ENCODE data around the gene C19orf44. TPM values are rescaled to one million over a fixed set of nuclear protein-coding genes. Genes with fewer than 3 reads are reported as not detected.
"Not testable (repeated sequence)": the region's sequence is repeated elsewhere in the genome, so short reads cannot be mapped to it uniquely, and the experiment has no call there.

C19orf44 gene
- total RNA-seq, 6 experiments from 2014 or later: 2.9 to 4.7 (median 3.7) TPM

DNA sequence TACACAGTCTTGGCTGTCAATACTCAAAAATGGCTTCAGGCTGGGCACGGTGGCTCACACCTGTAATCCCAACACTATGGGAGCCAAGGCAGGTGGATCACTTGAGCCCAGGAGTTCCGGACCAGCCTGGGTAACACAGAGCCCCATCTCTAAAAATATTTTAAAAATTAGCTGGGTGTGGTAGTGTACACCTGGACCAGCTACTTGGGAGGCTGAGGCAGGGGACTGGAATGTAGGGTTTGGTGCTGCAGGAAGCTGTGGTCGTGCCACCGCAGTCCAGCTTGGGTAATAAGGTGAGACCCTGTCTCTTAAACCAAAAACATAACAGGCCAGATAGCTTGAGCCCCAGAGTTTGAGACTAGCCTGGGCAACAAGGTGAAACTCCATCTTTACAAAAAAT is 52.8 kb downstream of the C19orf44 start:
- Mint-ChIP-seq H3K27me3 (ENCODE audit: insufficient read depth) (peaks cover 4% of the 10 kb centered on the region), H3K4me1 (ENCODE audit: low read depth) (peaks cover 8% of the 10 kb centered on the region), H3K27ac (no peak overlapping the region), H3K4me3 (no peak overlapping the region), H3K36me3 (ENCODE audit: low read depth) (peaks cover 19% of the 10 kb centered on the region), H3K9me3 (no peaks in the 10 kb centered on the region)
- TF ChIP-seq, protein P1, sequence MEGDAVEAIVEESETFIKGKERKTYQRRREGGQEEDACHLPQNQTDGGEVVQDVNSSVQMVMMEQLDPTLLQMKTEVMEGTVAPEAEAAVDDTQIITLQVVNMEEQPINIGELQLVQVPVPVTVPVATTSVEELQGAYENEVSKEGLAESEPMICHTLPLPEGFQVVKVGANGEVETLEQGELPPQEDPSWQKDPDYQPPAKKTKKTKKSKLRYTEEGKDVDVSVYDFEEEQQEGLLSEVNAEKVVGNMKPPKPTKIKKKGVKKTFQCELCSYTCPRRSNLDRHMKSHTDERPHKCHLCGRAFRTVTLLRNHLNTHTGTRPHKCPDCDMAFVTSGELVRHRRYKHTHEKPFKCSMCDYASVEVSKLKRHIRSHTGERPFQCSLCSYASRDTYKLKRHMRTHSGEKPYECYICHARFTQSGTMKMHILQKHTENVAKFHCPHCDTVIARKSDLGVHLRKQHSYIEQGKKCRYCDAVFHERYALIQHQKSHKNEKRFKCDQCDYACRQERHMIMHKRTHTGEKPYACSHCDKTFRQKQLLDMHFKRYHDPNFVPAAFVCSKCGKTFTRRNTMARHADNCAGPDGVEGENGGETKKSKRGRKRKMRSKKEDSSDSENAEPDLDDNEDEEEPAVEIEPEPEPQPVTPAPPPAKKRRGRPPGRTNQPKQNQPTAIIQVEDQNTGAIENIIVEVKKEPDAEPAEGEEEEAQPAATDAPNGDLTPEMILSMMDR (IDR thresholded peaks at IDR 0.05): no peak
- no peak for DNase-seq

GRCh38 chr19:16551902-16552301 is 55.7 kb downstream of the C19orf44 start:
- not testable (repeated sequence) for H3K4me1 Mint-ChIP-seq (ENCODE audit: low read depth); H3K4me3 Mint-ChIP-seq; H3K27me3 Mint-ChIP-seq (ENCODE audit: insufficient read depth); H3K9me3 Mint-ChIP-seq; DNase-seq; H3K27ac Mint-ChIP-seq
- peaks cover 19% of the 10 kb centered on the region for H3K36me3 Mint-ChIP-seq (ENCODE audit: low read depth)

DNA sequence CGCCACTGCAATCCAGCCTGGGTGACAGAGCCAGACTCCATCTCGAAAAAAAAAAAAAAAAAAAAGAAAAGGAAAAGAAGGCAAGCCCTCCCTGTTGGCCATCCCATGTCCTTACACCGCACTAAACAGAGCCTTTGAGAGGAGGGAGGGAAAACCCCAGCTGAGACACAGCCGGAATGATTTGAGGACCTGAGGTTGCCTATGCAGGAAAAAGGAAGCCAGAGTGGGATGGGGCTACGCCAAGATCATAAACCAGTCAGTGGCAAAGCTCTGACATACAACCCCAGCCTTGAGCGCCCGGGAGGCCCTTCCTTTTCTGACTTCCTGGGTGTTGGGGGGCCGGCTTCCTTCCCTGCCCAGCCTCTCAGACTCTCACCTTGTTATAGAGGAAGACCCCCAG is 58.6 kb downstream of the C19orf44 start:
- Mint-ChIP-seq H3K36me3 (ENCODE audit: low read depth) (peaks cover 24% of the 10 kb centered on the region), H3K4me1 (ENCODE audit: low read depth) (no peaks in the 10 kb centered on the region), H3K27ac (no peak overlapping the region), H3K27me3 (ENCODE audit: insufficient read depth) (peaks cover 2% of the 10 kb centered on the region; the same call in 1 of the 2 replicates), H3K9me3 (no peaks in the 10 kb centered on the region), H3K4me3 (no peak overlapping the region)
- DNase-seq: no peak
- TF ChIP-seq, protein P1 (IDR thresholded peaks at IDR 0.05): no peak

DNA sequence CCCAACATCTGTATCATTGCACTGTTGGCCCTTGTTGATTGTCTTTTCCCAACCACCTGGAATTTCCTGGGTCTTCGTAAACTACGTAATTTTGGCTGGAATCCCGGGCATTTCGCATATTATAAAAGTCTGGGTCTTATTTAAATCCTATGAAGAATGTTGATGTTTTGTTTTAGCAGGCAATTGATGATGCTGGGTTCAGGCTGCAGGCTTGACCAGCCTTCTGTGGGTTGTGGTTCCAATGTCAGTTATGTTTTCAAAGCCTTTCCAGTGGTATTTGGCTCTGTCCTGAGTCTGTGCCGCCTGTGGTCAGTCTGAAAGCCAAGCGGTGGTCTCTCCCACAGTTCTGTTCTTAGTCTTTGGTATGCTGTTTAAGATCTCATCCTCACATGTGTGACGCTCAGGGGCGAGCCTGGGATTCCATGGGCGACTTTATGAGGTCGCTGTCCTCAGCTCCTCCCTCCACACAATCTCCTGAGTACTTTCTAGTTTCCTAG is 63.6 kb downstream of the C19orf44 start:
- peaks cover 28% of the 10 kb centered on the region for H3K36me3 Mint-ChIP-seq (ENCODE audit: low read depth)
- no peaks in the 10 kb centered on the region for H3K27me3 Mint-ChIP-seq (ENCODE audit: insufficient read depth)
- TF ChIP-seq, protein P1 (IDR thresholded peaks at IDR 0.05): no peak
- H3K9me3 Mint-ChIP-seq: no peaks in the 10 kb centered on the region
- H3K27ac Mint-ChIP-seq: no peak overlapping the region
- no peaks in the 10 kb centered on the region for H3K4me1 Mint-ChIP-seq (ENCODE audit: low read depth)
- DNase-seq: no peak
- H3K4me3 Mint-ChIP-seq: no peak overlapping the region

GRCh38 chr19:16561382-16561781 is 65.2 kb downstream of the C19orf44 start:
- H3K4me3 Mint-ChIP-seq: no peak overlapping the region
- no peak for DNase-seq
- peaks cover 33% of the 10 kb centered on the region for H3K36me3 Mint-ChIP-seq (ENCODE audit: low read depth)
- H3K9me3 Mint-ChIP-seq: no peaks in the 10 kb centered on the region
- TF ChIP-seq, protein P1 (IDR thresholded peaks at IDR 0.05): no peak
- no peaks in the 10 kb centered on the region for H3K4me1 Mint-ChIP-seq (ENCODE audit: low read depth)
- H3K27ac Mint-ChIP-seq: no peak overlapping the region
- no peaks in the 10 kb centered on the region for H3K27me3 Mint-ChIP-seq (ENCODE audit: insufficient read depth)

DNA sequence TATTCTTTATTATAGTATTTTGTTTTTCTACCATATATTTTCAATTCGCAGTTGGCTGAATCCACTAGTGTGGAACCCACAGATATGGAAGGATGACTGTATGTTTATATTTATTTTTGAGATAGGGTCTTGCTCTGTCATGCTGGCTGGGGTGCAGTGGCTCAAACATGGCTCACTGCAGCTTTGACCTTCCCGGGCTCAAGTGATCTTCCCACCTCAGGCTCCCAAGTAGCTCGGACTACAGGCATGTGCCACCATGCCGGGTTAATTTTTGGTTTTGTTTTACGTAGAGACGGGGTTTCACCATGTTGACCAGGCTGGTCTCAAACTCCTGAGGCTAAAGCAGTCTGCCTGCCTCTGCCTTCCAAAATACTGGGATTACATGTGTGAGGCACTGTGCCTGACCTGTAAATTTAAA is 66.4 kb downstream of the C19orf44 start:
- peaks cover 38% of the 10 kb centered on the region for H3K36me3 Mint-ChIP-seq (ENCODE audit: low read depth)
- H3K27ac Mint-ChIP-seq: no peak overlapping the region
- TF ChIP-seq, protein P1 (IDR thresholded peaks at IDR 0.05): no peak
- no peaks in the 10 kb centered on the region for H3K4me1 Mint-ChIP-seq (ENCODE audit: low read depth)
- no peaks in the 10 kb centered on the region for H3K9me3 Mint-ChIP-seq
- H3K4me3 Mint-ChIP-seq: no peak overlapping the region
- no peak for DNase-seq
- H3K27me3 Mint-ChIP-seq (ENCODE audit: insufficient read depth): no peaks in the 10 kb centered on the region
